ENCODE measurements around the gene DISC1.

Gene DISC1

DNA sequence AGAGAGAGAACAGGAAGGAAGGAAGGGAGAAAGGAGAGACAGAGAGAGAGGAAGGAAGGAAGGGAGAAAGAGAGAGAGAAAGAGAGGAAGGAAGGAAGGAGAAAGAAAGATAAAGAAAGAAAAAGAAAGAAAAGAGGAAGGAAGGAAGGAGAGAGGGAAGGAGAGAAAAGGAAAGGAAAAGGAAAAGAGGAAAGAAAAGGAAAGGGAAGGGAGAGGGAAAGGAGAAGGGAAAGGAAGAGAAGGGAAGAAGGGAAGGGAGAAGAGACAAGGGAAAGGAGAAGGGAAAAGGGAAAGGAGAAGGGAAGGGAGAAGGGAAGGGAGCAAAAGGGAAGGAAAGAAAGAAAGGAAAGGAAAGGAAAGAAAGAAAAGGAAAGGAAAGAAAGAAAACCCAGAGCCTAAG is 404.6 kb downstream of the DISC1 start:
- H3K9me2 ChIP-seq (replicated peaks; ENCODE audit: insufficient read depth, low read length), result no peaks in the 10 kb centered on the region
- no peak for TF ChIP-seq EZH2phosphoT487 (conservative IDR thresholded peaks at IDR 0.05; ENCODE audit: low read length)
- TF ChIP-seq, protein P1, sequence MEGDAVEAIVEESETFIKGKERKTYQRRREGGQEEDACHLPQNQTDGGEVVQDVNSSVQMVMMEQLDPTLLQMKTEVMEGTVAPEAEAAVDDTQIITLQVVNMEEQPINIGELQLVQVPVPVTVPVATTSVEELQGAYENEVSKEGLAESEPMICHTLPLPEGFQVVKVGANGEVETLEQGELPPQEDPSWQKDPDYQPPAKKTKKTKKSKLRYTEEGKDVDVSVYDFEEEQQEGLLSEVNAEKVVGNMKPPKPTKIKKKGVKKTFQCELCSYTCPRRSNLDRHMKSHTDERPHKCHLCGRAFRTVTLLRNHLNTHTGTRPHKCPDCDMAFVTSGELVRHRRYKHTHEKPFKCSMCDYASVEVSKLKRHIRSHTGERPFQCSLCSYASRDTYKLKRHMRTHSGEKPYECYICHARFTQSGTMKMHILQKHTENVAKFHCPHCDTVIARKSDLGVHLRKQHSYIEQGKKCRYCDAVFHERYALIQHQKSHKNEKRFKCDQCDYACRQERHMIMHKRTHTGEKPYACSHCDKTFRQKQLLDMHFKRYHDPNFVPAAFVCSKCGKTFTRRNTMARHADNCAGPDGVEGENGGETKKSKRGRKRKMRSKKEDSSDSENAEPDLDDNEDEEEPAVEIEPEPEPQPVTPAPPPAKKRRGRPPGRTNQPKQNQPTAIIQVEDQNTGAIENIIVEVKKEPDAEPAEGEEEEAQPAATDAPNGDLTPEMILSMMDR (IDR thresholded peaks at IDR 0.05; ENCODE audit: insufficient read depth, low read length, poor library complexity, severe bottlenecking), result no peak
- no peak overlapping the region for H3K9ac ChIP-seq (ENCODE audit: low read length)
- no peaks in the 10 kb centered on the region for H3K27me3 ChIP-seq (ENCODE audit: low read length)
- no peak overlapping the region for H3K4me3 ChIP-seq (ENCODE audit: insufficient read depth, low read length, poor library complexity, severe bottlenecking)
- no peaks in the 10 kb centered on the region for H3K79me2 ChIP-seq (ENCODE audit: insufficient read depth, low read length)
- no peaks in the 10 kb centered on the region for H4K20me1 ChIP-seq (ENCODE audit: low read depth, low read length)
- H3K36me3 ChIP-seq (ENCODE audit: low read length), result no peaks in the 10 kb centered on the region
- no peak overlapping the region for H3K4me2 ChIP-seq (ENCODE audit: low read depth, low read length, poor library complexity, severe bottlenecking)
- no peaks in the 10 kb centered on the region for H3K9me3 ChIP-seq (ENCODE audit: insufficient read depth, low read length)
- no peak overlapping the region for H2AFZ ChIP-seq (ENCODE audit: low read depth, low read length, severe bottlenecking)
- H3K27ac ChIP-seq (ENCODE audit: low read depth, low read length), result no peak overlapping the region
- no peaks in the 10 kb centered on the region for H3F3A ChIP-seq (ENCODE audit: insufficient read depth)

DNA sequence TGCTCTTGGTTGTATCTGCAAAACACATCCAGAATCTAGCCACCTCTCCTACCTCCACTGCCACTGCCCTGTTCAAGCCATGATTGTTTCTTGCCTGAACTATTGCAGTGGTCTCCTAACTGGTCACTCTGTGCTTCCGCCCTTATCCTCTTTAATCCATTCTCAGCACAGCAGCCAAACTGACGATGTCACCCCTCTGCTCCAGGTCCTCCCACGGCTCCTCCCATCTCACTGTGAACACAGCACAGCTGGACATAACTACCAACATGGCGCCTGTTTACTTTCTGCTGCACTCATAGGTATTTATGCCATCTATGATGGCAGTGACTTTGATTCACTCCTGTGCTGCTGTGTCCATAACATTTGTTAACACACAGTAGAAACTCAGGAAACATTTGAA is 406.7 kb downstream of the DISC1 start:
- no peaks in the 10 kb centered on the region for H3K27me3 ChIP-seq (ENCODE audit: low read length)
- H4K20me1 ChIP-seq (ENCODE audit: low read depth, low read length), result no peaks in the 10 kb centered on the region
- no peak overlapping the region for H2AFZ ChIP-seq (ENCODE audit: low read depth, low read length, severe bottlenecking)
- H3K36me3 ChIP-seq (ENCODE audit: low read length), result no peaks in the 10 kb centered on the region
- no peak for TF ChIP-seq EZH2phosphoT487 (conservative IDR thresholded peaks at IDR 0.05; ENCODE audit: low read length)
- TF ChIP-seq, protein P1 (IDR thresholded peaks at IDR 0.05; ENCODE audit: insufficient read depth, low read length, poor library complexity, severe bottlenecking), result no peak
- no peak overlapping the region for H3K4me2 ChIP-seq (ENCODE audit: low read depth, low read length, poor library complexity, severe bottlenecking)
- H3F3A ChIP-seq (ENCODE audit: insufficient read depth), result no peaks in the 10 kb centered on the region
- no peaks in the 10 kb centered on the region for H3K9me3 ChIP-seq (ENCODE audit: insufficient read depth, low read length)
- no peak overlapping the region for H3K27ac ChIP-seq (ENCODE audit: low read depth, low read length)
- H3K9ac ChIP-seq (ENCODE audit: low read length), result no peak overlapping the region
- H3K9me2 ChIP-seq (replicated peaks; ENCODE audit: insufficient read depth, low read length), result no peaks in the 10 kb centered on the region
- no peak overlapping the region for H3K4me3 ChIP-seq (ENCODE audit: insufficient read depth, low read length, poor library complexity, severe bottlenecking)
- H3K79me2 ChIP-seq (ENCODE audit: insufficient read depth, low read length), result no peaks in the 10 kb centered on the region

DNA sequence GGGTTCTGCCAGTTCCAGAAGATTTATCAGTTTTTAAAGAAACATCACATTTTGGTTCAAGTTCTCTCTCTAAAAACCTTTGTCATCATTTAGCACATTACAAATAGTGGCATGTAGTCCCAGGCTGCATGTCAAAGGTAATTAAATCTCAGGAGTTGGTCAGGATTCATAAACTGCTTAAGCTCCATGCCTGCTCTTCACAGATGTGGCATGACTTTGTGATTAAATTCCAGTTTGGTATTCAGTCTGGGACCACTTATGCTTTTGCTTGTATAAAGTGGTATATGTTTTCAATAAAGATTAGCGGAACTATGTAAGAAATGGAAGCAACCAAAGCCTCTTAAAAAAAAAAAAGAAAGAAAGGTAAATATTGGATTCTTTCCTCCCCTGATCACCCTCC is 408.0 kb downstream of the DISC1 start:
- no peaks in the 10 kb centered on the region for H3K36me3 ChIP-seq (ENCODE audit: low read length)
- no peak overlapping the region for H3K27ac ChIP-seq (ENCODE audit: low read depth, low read length)
- no peaks in the 10 kb centered on the region for H3F3A ChIP-seq (ENCODE audit: insufficient read depth)
- H2AFZ ChIP-seq (ENCODE audit: low read depth, low read length, severe bottlenecking), result no peak overlapping the region
- TF ChIP-seq EZH2phosphoT487 (conservative IDR thresholded peaks at IDR 0.05; ENCODE audit: low read length), result no peak
- TF ChIP-seq, protein P1 (IDR thresholded peaks at IDR 0.05; ENCODE audit: insufficient read depth, low read length, poor library complexity, severe bottlenecking), result no peak
- H3K4me3 ChIP-seq (ENCODE audit: insufficient read depth, low read length, poor library complexity, severe bottlenecking), result no peak overlapping the region
- no peak overlapping the region for H3K9ac ChIP-seq (ENCODE audit: low read length)
- no peaks in the 10 kb centered on the region for H3K9me2 ChIP-seq (replicated peaks; ENCODE audit: insufficient read depth, low read length)
- H3K9me3 ChIP-seq (ENCODE audit: insufficient read depth, low read length), result no peaks in the 10 kb centered on the region
- no peaks in the 10 kb centered on the region for H4K20me1 ChIP-seq (ENCODE audit: low read depth, low read length)
- H3K79me2 ChIP-seq (ENCODE audit: insufficient read depth, low read length), result no peaks in the 10 kb centered on the region
- no peaks in the 10 kb centered on the region for H3K27me3 ChIP-seq (ENCODE audit: low read length)
- no peak overlapping the region for H3K4me2 ChIP-seq (ENCODE audit: low read depth, low read length, poor library complexity, severe bottlenecking)
